K562 (cell line): ENCODE measurements around the gene SOX6. TPM values are rescaled to one million over a fixed set of nuclear protein-coding genes. Genes with fewer than 3 reads are reported as not detected.

Experiments
- ATAC-seq: fragments of 200-7000 bp; cut with Tn5 transposase; 3 replicates; pipeline ENCODE4 v1.9.1; 2020; ENCODE audit warnings: moderate library complexity
- BruUV-seq: library from RNA; stranded (reverse); fragments of 400-500 nt; replicated peaks from 2 replicates; lab custom pipeline; 2021; lab: Mats Ljungman, UMichigan
- CTCF ChIA-PET: fragments of 300-600 bp; formaldehyde crosslinking; extraction: SDS; loops from one replicate; lab custom pipeline; 2021; ENCODE audit warnings: low intra/inter-chr PET ratio; lab: Yijun Ruan, JAX
- POLR2A ChIA-PET: fragments of 300-600, 350-650 bp; sonication (Branson Sonifier 250); formaldehyde crosslinking; extraction: SDS; loops from one replicate; lab custom pipeline; 2021; ENCODE audit warnings: antibody characterized with exemption, inconsistent platforms; lab: Yijun Ruan, JAX
- DNase-seq, 4 experiments: peaks; one replicate each; pipeline versions ENCODE4 v3.0.0 to v3.0.0-alpha.2; 2011 to 2018; ENCODE audit warnings: low spot score in 3 of 4, mixed read lengths in 3 of 4; ENCODE audit errors: extremely low read depth in 1 of 4
- FAIRE-seq: peaks from 2 replicates; lab custom pipeline; 2011; peaks lifted over from hg19 to GRCh38; lab: Jason Lieb, UNC
- H2AFZ ChIP-seq: 2 replicates; pipeline ENCODE4 v1.6.0; 2011; ENCODE audit warnings: low read depth, low read length, control low read depth, inconsistent platforms
- H3K27ac ChIP-seq: fragments of 200-600 bp; 3 replicates; pipeline ENCODE4 v1.8.0; 2011; ENCODE audit warnings: low read depth, mild to moderate bottlenecking, control low read depth, inconsistent platforms, low read length, moderate library complexity, mixed read lengths; ENCODE audit errors: extremely low read depth
- H3K27me3 ChIP-seq, 2 experiments: fragments of 300-600 bp in 1 of 2; 2 replicates in 1 of 2; 3 replicates in 1 of 2; pipeline versions ENCODE4 v1.6.0 to v1.8.0; 2011; ENCODE audit warnings: inconsistent platforms in 2 of 2, low read length in 2 of 2, mild to moderate bottlenecking in 1 of 2, mixed read lengths in 1 of 2, moderate library complexity in 1 of 2; ENCODE audit not compliant: control insufficient read depth in 2 of 2, insufficient read depth in 2 of 2
- H3K36me3 ChIP-seq: fragments of 300-600 bp; 3 replicates; pipeline ENCODE4 v1.8.0; 2011; ENCODE audit warnings: mild to moderate bottlenecking, low read length, inconsistent platforms; ENCODE audit not compliant: control insufficient read depth, insufficient read depth
- H3K4me1 ChIP-seq, 2 experiments: fragments of 200-600 bp in 1 of 2; replicated peaks in 1 of 2; 2 replicates in 1 of 2; 3 replicates in 1 of 2; pipeline versions ENCODE4 v1.5.1 to v1.8.0; 2011; ENCODE audit warnings: inconsistent platforms in 2 of 2, low read length in 2 of 2, mild to moderate bottlenecking in 1 of 2, mixed read lengths in 1 of 2, moderate library complexity in 1 of 2; ENCODE audit not compliant: control insufficient read depth in 2 of 2, insufficient read depth in 2 of 2
- H3K4me2 ChIP-seq: 2 replicates; pipeline ENCODE4 v1.6.1; 2011; ENCODE audit warnings: low read length, control low read depth, inconsistent platforms, mixed read lengths; ENCODE audit not compliant: insufficient read depth
- H3K4me3 ChIP-seq: fragments of 200-600 bp; sonication (generic), shearing (Covaris generic); 2 replicates; pipeline ENCODE4 v1.5.1; 2016; ENCODE audit warnings: control low read depth, inconsistent platforms
- H3K79me2 ChIP-seq: fragments of 200-600 bp; 3 replicates; pipeline ENCODE4 v1.8.0; 2011; ENCODE audit warnings: low read length, inconsistent platforms; ENCODE audit not compliant: control insufficient read depth, insufficient read depth
- H3K9ac ChIP-seq, 2 experiments: 2 replicates each; pipeline versions ENCODE4 v1.6.0 to v1.6.1; 2011; ENCODE audit warnings: low read depth in 2 of 2, low read length in 2 of 2, control low read depth in 1 of 2, inconsistent platforms in 1 of 2, mild to moderate bottlenecking in 1 of 2, mixed read lengths in 1 of 2; ENCODE audit not compliant: insufficient read depth in 1 of 2
- H3K9me1 ChIP-seq: one replicate; pipeline ENCODE4 v1.6.0; 2011; ENCODE audit warnings: inconsistent platforms, mild to moderate bottlenecking, low read length, moderate library complexity; ENCODE audit not compliant: control insufficient read depth, insufficient read depth
- H3K9me3 ChIP-seq: replicated peaks from 2 replicates; pipeline ENCODE4 v1.5.1; 2011; ENCODE audit warnings: low read depth, low read length, inconsistent platforms; ENCODE audit not compliant: control insufficient read depth, insufficient read depth
- H4K20me1 ChIP-seq: replicated peaks from 2 replicates; pipeline ENCODE4 v1.6.1; 2011; ENCODE audit warnings: low read length, inconsistent platforms, mixed read lengths; ENCODE audit not compliant: control insufficient read depth, insufficient read depth
- CHAMP1 ChIP-seq: fragments of 450-650 bp; IDR thresholded peaks from 2 replicates; pipeline ENCODE4 v1.6.1; 2016; ENCODE audit warnings: mild to moderate bottlenecking
- DPF2 ChIP-seq: fragments of 450-650 bp; IDR thresholded peaks from 2 replicates; pipeline ENCODE4 v1.6.1; 2016
- EWSR1 ChIP-seq: fragments of 450-650 bp; IDR thresholded peaks from 2 replicates; pipeline ENCODE4 v1.6.1; 2018; ENCODE audit warnings: borderline replicate concordance, mild to moderate bottlenecking, low read depth, moderate library complexity; ENCODE audit not compliant: partially characterized antibody
- MEF2A ChIP-seq: IDR thresholded peaks from 2 replicates; pipeline ENCODE4 v1.6.1; 2011; ENCODE audit warnings: low read depth, mild to moderate bottlenecking, low read length, moderate library complexity; ENCODE audit not compliant: control insufficient read depth
- POLR2AphosphoS2 ChIP-seq: IDR thresholded peaks from 2 replicates; pipeline ENCODE4 v1.6.1; 2012; ENCODE audit warnings: low read length, improper control_type of control experiment
- U2AF2 ChIP-seq: fragments of 200-400 bp; formaldehyde crosslinking; optimal IDR thresholded peaks from 2 replicates; pipeline ENCODE3; 2017; ENCODE audit warnings: low read depth, mild to moderate bottlenecking, low read length
- WGBS: fragments of 100-300 bp; shearing (Covaris generic); methylation state at CpG from one replicate; pipeline ENCODE4 v1.1.6; 2016; ENCODE audit warnings: low coverage, mixed read lengths; ENCODE audit not compliant: insufficient coverage; ENCODE audit errors: missing lambda C conversion rate; 5-methylcytosine and 5-hydroxymethylcytosine counted together
- in situ Hi-C: fragments of 300-500 bp; cut with MboI; formaldehyde crosslinking; loops from 4 replicates; pipeline ENCODE4 v1.15.0; 2018; ENCODE audit warnings: inconsistent platforms, mixed read lengths
- intact Hi-C: fragments of 100-400 bp; cut with micrococcal nuclease; formaldehyde crosslinking; loops from 2 replicates; pipeline ENCODE4 v1.14.2; 2022
- polyA plus RNA-seq, 8 experiments: library from polyadenylated mRNA; depleted of rRNA in 4 of 8; stranded (reverse) in 5 of 8; unstranded in 3 of 8; fragments of >200 nt; fragmentation: Nextera tagmentation in 2 of 8; fragmentation: Illumina TruSeq in 1 of 8; extraction: Ambion mirVana in 2 of 8; extraction: Trizol in 1 of 8; gene quantifications; 2 replicates each; pipeline versions ENCODE4 v1.2.1 to v1.2.3, GENCODE V29; 2011 to 2014; ENCODE audit warnings: inconsistent platforms in 1 of 8, missing spikeins in 1 of 8
- total RNA-seq, 7 experiments: library from RNA; depleted of rRNA in 6 of 7; stranded (reverse); fragments of >200 nt in 6 of 7; fragmentation: Illumina TruSeq in 2 of 7; extraction: Trizol in 2 of 7; gene quantifications; 2 replicates each; pipeline versions ENCODE4 v1.2.1 to v1.2.3, GENCODE V29; 2011 to 2021; ENCODE audit warnings: low replicate concordance in 1 of 7

Gene SOX6
- total and polyA plus RNA-seq, 9 of the 15 experiments (the other 6 are each of a cell fraction or from before 2014, with no cell fraction given): 0.89 to 8.7 (median 5.7) TPM

- no peaks in the 10 kb centered on the region for H3K9me1 ChIP-seq
- no peak for DNase-seq
- H3K79me2 ChIP-seq: peaks cover 3% of the 10 kb centered on the region; the same call in 2 of the 3 replicates
- FAIRE-seq: no peak
- H3K36me3 ChIP-seq: no peaks in the 10 kb centered on the region
- peak overlapping the region; percentile 51 for H2AFZ ChIP-seq
- no peak overlapping the region for H3K4me2 ChIP-seq
- 0 out of 3 replicates have a peak, but pooled peaks have one; percentile 4 for ATAC-seq
- ChIA-PET CTCF (no interaction called here), POLR2A (interaction anchor here (0.9 to 1.9 kb wide), 2 partner anchors 10 kb away, joined by 3 to 5 read pairs; no protein-coding TSS in a partner anchor)
- peak overlapping the region in 1 of 2 experiments; percentile 24; a peak in 1 of 4 replicates for H3K9ac ChIP-seq
- TF ChIP-seq U2AF2 (no peak), MEF2A (0 out of 2 replicates have a peak, but pooled peaks have one; percentile 4), CHAMP1 (0 out of 2 replicates have a peak, but pooled peaks have one; percentile 3), EWSR1 (no peak), DPF2 (no peak), POLR2AphosphoS2 (no peak)
- no peaks in the 10 kb centered on the region for H3K9me3 ChIP-seq
- no peaks in the 10 kb centered on the region for H4K20me1 ChIP-seq
- H3K27me3 ChIP-seq: no peaks in the 10 kb centered on the region
- WGBS: 31% methylated on average over 3 of the region's 3 CpGs
- H3K27ac ChIP-seq: peak overlapping the region; percentile 53
- intact Hi-C loops: loop anchor here (5.0 to 10.0 kb wide), 4 partner anchors 75 to 392 kb away; no protein-coding TSS in a partner anchor
- no TSS peak for BruUV-seq
- in situ Hi-C loops: no loop called here
- H3K4me3 ChIP-seq: no peak overlapping the region
- H3K4me1 ChIP-seq: peaks cover 4 to 56% of the 10 kb centered on the region in 2 experiments; a peak in 4 of 5 replicates
These were observed 531 bp upstream of the SOX6 start for GRCh38 chr11:16356761-16357393.
